Neural cell (in vitro differentiated cells): Measurements from ENCODE around the gene POU2F3. TPM values are rescaled to one million over a fixed set of nuclear protein-coding genes. Genes with fewer than 3 reads are reported as not detected.

Source experiments
- H2AFZ ChIP-seq: fragments of 200-600, 300-800 bp; sonication (generic), shearing (Covaris generic); 2 replicates; pipeline ENCODE4 v1.6.0; 2014; ENCODE audit warnings: low read depth, mild to moderate bottlenecking, antibody characterized with exemption, low read length, moderate library complexity
- H3F3A ChIP-seq: fragments of 200-600 bp; shearing (Covaris generic); 2 replicates; pipeline ENCODE4 v1.6.1; 2016; ENCODE audit warnings: mild to moderate bottlenecking, moderate library complexity, mixed read lengths, antibody characterized with exemption, low read length; ENCODE audit not compliant: insufficient read depth, poor library complexity, severe bottlenecking
- H3K27ac ChIP-seq: fragments of 200-600, 300-800 bp; sonication (generic), shearing (Covaris generic); 2 replicates; pipeline ENCODE4 v1.5.1; 2014; ENCODE audit warnings: mild to moderate bottlenecking, low read length, moderate library complexity
- H3K27me3 ChIP-seq: fragments of 300-800, 200-600 bp; sonication (generic), shearing (Covaris generic); 2 replicates; pipeline ENCODE4 v1.6.0; 2014; ENCODE audit warnings: mild to moderate bottlenecking, low read depth, low read length, moderate library complexity; ENCODE audit not compliant: insufficient read depth
- H3K36me3 ChIP-seq: fragments of 300-800, 200-600 bp; sonication (generic), shearing (Covaris generic); 2 replicates; pipeline ENCODE4 v1.5.1; 2014; ENCODE audit warnings: mild to moderate bottlenecking, antibody characterized with exemption, low read length, moderate library complexity; ENCODE audit not compliant: insufficient read depth
- H3K4me2 ChIP-seq: fragments of 300-800, 200-600 bp; sonication (generic), shearing (Covaris generic); 2 replicates; pipeline ENCODE4 v1.6.0; 2014; ENCODE audit warnings: mild to moderate bottlenecking, low read length
- H3K4me3 ChIP-seq: fragments of 300-800, 200-600 bp; sonication (generic), shearing (Covaris generic); 2 replicates; pipeline ENCODE4 v1.5.1; 2014; ENCODE audit warnings: mild to moderate bottlenecking, low read length, moderate library complexity
- H3K79me2 ChIP-seq: fragments of 200-600 bp; shearing (Covaris generic); replicated peaks from 2 replicates; pipeline ENCODE4 v1.6.0; 2014; ENCODE audit warnings: mild to moderate bottlenecking, low read length, moderate library complexity; ENCODE audit not compliant: insufficient read depth
- H3K9ac ChIP-seq: fragments of 300-800, 200-600 bp; sonication (generic), shearing (Covaris generic); 2 replicates; pipeline ENCODE4 v1.6.1; 2016; ENCODE audit warnings: mild to moderate bottlenecking, low read length, mixed read lengths
- H3K9me2 ChIP-seq: fragments of 200-600 bp; shearing (Covaris generic); 2 replicates; pipeline ENCODE4 v1.6.1; 2016; ENCODE audit warnings: mild to moderate bottlenecking, low read length, mixed read lengths; ENCODE audit not compliant: insufficient read depth
- H3K9me3 ChIP-seq: fragments of 200-600, 300-800 bp; sonication (generic), shearing (Covaris generic); 2 replicates; pipeline ENCODE4 v1.6.1; 2016; ENCODE audit warnings: mild to moderate bottlenecking, mixed run types, low read length, moderate library complexity, mixed read lengths
- H4K20me1 ChIP-seq: fragments of 200-600 bp; shearing (Covaris generic); 2 replicates; pipeline ENCODE4 v1.6.1; 2016; ENCODE audit warnings: mild to moderate bottlenecking, mixed run types; ENCODE audit not compliant: insufficient read depth
- EP300 ChIP-seq: fragments of 450-650 bp; conservative IDR thresholded peaks from 2 replicates; pipeline ENCODE4 v1.6.1; 2014; ENCODE audit warnings: antibody characterized with exemption, mild to moderate bottlenecking, moderate library complexity; ENCODE audit not compliant: poor library complexity, severe bottlenecking
- EZH2 ChIP-seq: fragments of 200-600, 300-800 bp; shearing (Covaris generic), sonication (generic); IDR thresholded peaks from 2 replicates; pipeline ENCODE4 v1.6.1; 2014; ENCODE audit warnings: antibody characterized with exemption, low read length, borderline replicate concordance, mild to moderate bottlenecking; ENCODE audit not compliant: insufficient read depth, poor library complexity, severe bottlenecking
- MXI1 ChIP-seq: fragments of 450-650 bp; conservative IDR thresholded peaks from 2 replicates; pipeline ENCODE4 v1.6.1; 2014; ENCODE audit warnings: antibody characterized with exemption, mild to moderate bottlenecking; ENCODE audit not compliant: poor library complexity, severe bottlenecking
- POLR2AphosphoS5 ChIP-seq: IDR thresholded peaks from 2 replicates; pipeline ENCODE4 v1.6.1; 2012
- RAD21 ChIP-seq: fragments of 450-650 bp; conservative IDR thresholded peaks from 2 replicates; pipeline ENCODE4 v1.6.1; 2014; ENCODE audit warnings: antibody characterized with exemption, mild to moderate bottlenecking, moderate library complexity
- REST ChIP-seq: IDR thresholded peaks from 2 replicates; pipeline ENCODE4 v1.6.1; 2012; ENCODE audit warnings: borderline replicate concordance
- SMC3 ChIP-seq: fragments of 450-650 bp; conservative IDR thresholded peaks from 2 replicates; pipeline ENCODE4 v1.6.1; 2014; ENCODE audit warnings: antibody characterized with exemption, mild to moderate bottlenecking, moderate library complexity; ENCODE audit not compliant: poor library complexity
- TAF1 ChIP-seq: IDR thresholded peaks from 2 replicates; pipeline ENCODE4 v1.6.1; 2012; ENCODE audit warnings: low read depth
- polyA plus RNA-seq: library from polyadenylated mRNA; depleted of rRNA; stranded (reverse); fragments of >200 nt; gene quantifications from 2 replicates; pipeline ENCODE4 v1.2.3, GENCODE V29; 2014
- TF ChIP-seq, protein P1 (sequence below): fragments of 450-650 bp; IDR thresholded peaks from 2 replicates; pipeline ENCODE4 v1.5.1; 2014; ENCODE audit warnings: antibody characterized with exemption, mild to moderate bottlenecking, moderate library complexity; ENCODE audit not compliant: poor library complexity, severe bottlenecking

POU2F3 gene
- polyA plus RNA-seq, 1 donor from 2014 or later = not detected

DNA sequence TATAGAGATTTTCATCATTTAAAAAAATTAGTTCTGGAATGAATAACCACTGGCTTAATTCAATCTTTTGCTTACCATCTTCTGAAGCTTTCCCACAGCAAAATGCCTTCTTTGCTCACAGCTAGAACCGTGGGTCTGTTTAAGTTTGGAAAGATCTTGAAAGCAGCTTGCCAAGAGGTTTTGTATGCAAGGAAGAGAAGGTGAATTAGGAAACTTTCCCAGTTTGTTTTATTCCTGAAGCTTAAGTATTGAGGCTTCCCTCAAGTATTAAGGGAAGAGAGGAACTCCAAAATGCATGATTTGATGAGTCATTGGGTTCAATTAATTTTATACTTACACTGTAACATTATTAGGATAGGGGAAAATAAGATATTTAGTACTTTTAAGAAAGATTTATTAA lies 94.4 kb downstream of the POU2F3 start:
- Histone ChIP-seq H3K36me3 (no peaks in the 10 kb centered on the region), H2AFZ (no peak overlapping the region), H3K27me3 (no peaks in the 10 kb centered on the region), H3K9me3 (no peaks in the 10 kb centered on the region), H3K4me2 (no peak overlapping the region), H4K20me1 (no peaks in the 10 kb centered on the region), H3K9ac (no peak overlapping the region), H3K79me2 (peaks cover 21% of the 10 kb centered on the region), H3K27ac (no peak overlapping the region), H3K4me3 (no peak overlapping the region), H3K9me2 (no peaks in the 10 kb centered on the region), H3F3A (no peaks in the 10 kb centered on the region)
- TF ChIP-seq POLR2AphosphoS5 = no peak
- no peak for TF ChIP-seq TAF1
- no peak for TF ChIP-seq EP300
- TF ChIP-seq REST = no peak
- no peak for TF ChIP-seq MXI1
- TF ChIP-seq, protein P1, sequence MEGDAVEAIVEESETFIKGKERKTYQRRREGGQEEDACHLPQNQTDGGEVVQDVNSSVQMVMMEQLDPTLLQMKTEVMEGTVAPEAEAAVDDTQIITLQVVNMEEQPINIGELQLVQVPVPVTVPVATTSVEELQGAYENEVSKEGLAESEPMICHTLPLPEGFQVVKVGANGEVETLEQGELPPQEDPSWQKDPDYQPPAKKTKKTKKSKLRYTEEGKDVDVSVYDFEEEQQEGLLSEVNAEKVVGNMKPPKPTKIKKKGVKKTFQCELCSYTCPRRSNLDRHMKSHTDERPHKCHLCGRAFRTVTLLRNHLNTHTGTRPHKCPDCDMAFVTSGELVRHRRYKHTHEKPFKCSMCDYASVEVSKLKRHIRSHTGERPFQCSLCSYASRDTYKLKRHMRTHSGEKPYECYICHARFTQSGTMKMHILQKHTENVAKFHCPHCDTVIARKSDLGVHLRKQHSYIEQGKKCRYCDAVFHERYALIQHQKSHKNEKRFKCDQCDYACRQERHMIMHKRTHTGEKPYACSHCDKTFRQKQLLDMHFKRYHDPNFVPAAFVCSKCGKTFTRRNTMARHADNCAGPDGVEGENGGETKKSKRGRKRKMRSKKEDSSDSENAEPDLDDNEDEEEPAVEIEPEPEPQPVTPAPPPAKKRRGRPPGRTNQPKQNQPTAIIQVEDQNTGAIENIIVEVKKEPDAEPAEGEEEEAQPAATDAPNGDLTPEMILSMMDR = no peak
- no peak for TF ChIP-seq EZH2
- no peak for TF ChIP-seq RAD21
- no peak for TF ChIP-seq SMC3

GRCh38 chr11:120334894-120335462 lies 95.0 kb downstream of the POU2F3 start:
- no peaks in the 10 kb centered on the region for H3F3A ChIP-seq
- no peaks in the 10 kb centered on the region for H3K9me2 ChIP-seq
- no peaks in the 10 kb centered on the region for H3K27me3 ChIP-seq
- H3K9me3 ChIP-seq = no peaks in the 10 kb centered on the region
- H3K4me2 ChIP-seq = peak overlapping the region; percentile 84
- no peak overlapping the region for H2AFZ ChIP-seq
- no peak overlapping the region for H3K27ac ChIP-seq
- peak overlapping the region; percentile 77 for H3K9ac ChIP-seq
- H3K36me3 ChIP-seq = no peaks in the 10 kb centered on the region
- H4K20me1 ChIP-seq = no peaks in the 10 kb centered on the region
- peak; percentile 75 for TF ChIP-seq RAD21
- peak; percentile 81 for TF ChIP-seq SMC3
- TF ChIP-seq, protein P1 = peak; percentile 78
- no peak for TF ChIP-seq POLR2AphosphoS5
- peak overlapping the region; percentile 84 for H3K4me3 ChIP-seq
- H3K79me2 ChIP-seq = peaks cover 27% of the 10 kb centered on the region
